Stimulated activated CD4-positive, alpha-beta T cell treated with anti-CD3 and anti-CD28 coated beads, Interleukin-2, amount 100 ng/mL, for 4 hours (primary cell): Measurements from ENCODE around the gene CCDC187.

ENCODE experiments used
- DNase-seq: peaks from one replicate; pipeline ENCODE4 v3.0.0-alpha.2; 2020; ENCODE audit warnings: low read depth

Gene CCDC187

DNA sequence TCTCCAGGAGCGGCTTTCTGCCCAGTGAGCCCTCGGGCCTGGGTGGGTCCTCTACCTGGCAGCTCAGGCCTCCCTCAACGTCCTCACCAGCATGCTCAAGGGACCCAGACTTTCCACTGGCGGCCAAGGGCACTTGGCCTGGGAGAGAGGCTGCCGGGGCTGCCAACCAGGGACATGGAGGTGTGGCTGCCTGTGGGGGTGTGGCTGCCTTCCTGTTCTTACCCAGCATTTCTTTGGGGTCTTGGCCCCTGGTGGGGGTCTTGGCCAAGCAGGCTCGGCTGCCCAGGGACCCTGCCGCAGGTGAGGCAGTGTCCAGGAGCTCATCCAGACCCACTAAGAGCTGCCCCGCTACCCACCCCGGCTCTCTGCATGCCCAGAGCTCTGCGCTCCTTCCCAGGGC lies 51.0 kb downstream of the CCDC187 start:
- DNase-seq: no peak

DNA sequence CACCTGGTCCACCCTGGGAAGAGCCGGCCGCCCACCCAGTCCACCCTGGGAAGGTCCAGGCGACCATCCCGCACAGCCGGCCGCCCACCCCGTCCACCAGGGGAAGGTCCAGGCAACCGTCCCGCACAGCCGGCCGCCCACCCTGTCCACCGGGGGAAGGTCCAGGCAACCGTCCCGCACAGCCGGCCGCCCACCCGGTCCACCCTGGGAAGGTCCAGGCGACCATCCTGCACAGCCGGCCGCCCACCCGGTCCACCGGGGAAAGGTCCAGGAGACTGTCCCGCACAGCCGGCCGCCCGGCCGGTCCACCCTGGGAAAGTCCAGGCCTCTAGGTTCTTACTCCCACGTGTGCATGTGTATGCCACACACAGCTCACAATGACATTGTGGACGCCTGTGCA lies 51.6 kb downstream of the CCDC187 start:
- DNase-seq: no peak

DNA sequence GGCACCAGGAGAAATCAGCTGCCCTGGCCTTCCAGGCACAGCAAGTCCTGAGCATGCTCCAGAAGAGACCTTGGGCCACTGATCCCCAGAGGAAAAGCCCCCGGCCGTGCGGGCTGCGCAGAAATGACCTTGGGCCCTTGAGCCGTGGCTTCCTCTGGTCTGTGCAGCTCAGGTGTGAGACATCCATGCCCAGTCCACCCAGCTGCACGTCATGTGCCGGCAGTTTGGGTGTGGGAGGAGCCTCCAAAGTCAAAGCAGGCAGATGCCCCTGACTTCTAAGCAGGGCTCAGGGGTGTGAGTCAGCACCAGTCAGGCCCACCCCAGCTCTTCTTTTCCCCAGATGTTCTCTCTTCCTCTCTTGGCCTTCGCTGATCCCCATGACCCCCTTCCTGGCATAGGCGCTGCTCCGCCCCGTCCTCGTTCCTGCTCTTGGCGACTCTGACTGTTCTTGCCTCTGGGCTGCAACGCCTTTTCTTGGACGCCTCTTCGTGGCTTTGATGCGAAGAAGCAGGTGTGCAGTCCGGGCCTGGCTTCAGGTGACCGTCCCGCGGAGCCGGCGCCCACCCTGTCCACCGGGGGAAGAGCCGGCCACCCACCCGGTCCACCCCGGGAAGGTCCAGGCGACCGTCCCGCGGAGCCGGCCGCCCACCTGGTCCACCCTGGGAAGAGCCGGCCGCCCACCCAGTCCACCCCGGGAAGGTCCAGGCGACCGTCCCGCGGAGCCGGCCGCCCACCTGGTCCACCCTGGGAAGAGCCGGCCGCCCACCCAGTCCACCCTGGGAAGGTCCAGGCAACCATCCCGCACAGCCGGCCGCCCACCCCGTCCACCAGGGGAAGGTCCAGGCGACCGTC lies 52.4 kb downstream of the CCDC187 start:
- no peak for DNase-seq

DNA sequence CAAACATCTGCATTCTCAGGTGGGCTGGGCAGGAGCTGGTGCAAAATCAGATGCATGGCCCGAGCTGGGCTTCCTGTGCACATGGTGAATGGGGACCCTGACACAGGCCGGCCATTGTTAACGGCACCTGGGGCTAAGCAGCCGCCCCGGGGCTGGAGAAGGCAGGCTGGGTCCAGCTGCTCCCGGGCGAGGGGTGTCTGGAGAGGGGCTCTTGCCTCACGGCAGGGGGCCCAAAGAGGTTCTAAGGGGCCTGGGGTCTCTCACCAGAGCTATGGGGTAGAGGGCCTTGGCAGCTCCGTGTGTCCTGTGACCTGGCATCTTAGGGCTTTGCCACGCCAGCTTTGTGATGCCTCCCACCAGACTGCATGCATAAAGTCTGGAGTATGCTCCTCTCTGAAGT lies 53.2 kb downstream of the CCDC187 start:
- DNase-seq: no peak

DNA sequence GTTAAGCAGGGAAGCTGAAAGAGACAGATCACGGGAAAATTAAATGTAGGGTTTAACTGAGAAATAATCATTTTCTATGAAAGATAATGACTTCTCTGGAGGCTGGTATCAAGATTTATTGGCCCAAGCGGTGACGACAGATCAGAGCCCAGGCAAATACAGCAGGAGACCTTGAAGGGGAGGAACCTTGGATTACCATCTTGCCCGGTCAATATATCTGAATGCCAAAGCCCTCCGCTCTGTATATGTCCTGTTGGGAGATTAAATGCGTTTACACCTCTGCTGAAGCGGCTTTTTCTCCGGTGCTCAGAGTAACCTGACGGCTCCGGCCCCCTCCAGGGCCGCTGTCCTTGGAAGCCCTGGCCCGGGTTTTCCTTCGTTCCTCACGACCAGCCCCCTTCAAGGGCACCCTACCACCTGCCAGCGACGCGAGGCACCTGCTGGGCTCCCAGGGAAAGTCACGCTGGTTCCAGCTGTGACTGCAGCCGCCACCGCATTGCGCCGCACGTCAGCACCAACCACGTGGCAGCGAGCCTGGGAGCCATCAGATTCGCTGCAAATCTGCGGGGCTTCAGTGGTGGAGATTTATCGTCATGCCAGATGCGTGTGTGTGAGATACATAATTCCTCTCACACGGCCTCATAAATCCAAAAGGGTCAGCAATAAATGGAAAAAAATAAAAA lies 53.9 kb downstream of the CCDC187 start:
- no peak for DNase-seq

DNA sequence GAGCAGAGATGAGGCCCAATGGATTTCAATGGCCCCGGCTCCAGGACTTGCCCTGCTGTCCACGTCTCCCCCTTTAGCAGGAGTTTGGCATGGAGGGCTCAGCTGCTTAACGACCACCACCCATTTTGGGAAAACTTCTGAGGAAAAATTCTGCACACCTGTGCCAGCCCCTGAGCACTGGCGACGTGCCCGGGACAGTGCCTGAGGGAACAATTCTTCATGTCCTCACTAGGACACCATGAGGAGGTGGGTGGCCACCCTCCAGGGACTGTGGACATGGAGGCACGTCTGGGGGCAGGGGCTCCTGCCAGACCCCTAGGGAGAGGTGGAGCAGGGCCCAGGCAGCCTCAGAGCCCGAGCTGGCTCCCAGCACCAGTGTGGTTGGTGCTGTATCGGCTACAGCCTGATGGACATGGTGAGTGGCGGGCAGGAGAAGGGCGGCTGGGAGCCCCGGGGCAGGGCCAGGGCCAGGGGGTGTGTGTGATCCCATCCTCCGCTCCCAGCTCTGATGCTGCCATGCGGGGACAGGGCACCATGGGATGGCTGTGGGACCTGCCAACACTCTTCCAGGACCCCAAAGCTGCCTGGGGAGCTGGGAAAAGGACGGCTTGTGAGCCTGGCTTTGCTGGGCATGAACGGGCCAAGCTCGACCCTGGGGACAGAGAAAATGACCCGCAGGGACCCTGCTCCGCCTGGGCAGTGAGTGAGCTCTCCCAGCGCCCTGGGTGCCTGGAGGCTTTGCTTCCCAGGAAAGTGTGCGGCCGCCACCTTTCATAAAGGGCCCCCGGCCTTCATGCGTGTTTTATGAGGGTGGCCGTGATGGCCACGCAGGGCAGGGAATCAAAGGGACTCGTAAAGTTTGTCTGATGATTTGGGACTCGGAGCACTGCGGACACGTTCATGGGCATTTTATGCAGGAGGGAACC lies 54.7 kb downstream of the CCDC187 start:
- no peak for DNase-seq

DNA sequence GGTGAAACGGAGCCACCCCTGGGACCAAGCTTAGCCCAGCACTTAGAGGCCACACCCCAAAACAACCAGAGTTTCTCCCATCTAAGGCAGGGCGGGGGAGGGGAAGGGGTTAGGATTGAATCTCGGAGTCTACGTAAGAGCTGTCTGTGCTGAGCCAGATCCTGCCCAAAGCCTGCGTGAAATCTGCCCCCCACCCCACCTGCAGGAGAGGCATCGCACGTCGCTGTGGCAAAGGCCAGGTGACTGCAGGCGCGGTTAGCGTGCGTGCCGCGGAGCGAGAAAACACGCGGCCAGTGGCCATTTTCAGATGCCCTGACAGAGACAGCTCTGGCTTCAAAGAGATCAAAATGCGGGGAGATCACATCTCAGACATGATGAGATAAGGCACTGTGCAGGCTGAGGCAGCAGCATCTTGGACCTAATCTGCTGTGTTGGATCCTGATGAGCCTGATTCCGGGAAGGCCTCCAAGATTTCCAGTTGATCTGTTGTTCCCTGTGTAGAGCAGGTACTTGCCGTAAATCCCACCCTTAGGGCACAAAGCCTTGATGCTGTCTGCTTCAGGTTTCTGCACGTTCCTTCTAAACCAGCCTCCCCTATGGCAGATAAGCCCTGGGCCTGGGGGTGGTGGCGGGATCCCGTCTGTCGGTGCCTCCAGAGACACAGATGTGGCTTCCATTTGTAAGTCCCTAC lies 55.8 kb downstream of the CCDC187 start:
- DNase-seq: no peak

DNA sequence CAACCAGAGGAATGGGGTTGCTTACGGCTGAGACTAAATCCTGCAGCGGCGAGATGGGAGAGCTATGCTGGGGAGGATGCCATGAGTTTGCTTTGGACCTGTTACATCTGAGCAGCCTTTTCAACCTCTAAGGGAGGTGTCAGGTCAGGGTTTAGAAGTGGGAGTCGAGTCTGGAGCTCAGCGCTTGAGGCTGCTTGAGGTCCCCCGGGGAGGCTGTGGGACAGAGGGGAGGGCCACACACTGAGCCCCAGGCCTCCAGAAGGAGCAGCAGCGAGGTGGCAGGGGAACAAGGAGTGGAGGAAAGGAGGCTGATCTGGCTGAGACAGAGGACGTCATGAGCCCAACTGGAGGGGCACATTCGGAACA lies 56.4 kb downstream of the CCDC187 start:
- no peak for DNase-seq

DNA sequence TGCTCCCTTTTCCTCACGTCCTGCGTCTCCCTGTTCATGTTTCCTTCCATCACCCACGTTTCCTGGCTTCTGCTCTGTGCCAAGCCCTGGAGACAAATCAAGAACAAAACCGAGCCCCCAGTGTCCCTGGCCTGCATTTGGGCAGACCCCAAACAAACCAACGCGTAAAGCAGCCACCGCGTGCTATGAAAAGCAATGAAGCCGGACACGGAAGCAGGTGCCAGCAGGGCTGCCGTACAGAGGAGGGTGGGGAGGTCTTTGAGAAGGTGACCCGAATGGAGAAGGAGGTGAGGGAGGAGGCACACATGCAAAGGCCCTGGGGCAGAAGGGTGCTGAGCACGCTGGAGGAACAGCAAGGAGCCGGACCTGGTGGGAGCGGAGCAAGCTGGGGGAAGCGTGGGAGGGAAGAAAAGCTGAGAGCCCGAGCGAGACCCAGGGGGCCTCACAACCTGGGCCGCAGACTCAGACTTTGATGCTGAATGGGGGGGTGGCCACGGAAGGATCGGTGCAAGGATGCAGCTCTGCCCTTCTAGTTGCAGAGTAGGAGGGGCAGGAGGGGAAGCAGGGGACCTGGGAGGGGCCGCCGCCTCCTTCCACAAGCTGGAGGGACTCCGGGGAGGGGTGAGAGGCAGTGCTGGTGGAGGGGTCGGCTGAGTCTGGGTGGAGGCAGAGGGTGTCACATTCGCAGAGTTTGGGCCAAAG lies 56.9 kb downstream of the CCDC187 start:
- no peak for DNase-seq

DNA sequence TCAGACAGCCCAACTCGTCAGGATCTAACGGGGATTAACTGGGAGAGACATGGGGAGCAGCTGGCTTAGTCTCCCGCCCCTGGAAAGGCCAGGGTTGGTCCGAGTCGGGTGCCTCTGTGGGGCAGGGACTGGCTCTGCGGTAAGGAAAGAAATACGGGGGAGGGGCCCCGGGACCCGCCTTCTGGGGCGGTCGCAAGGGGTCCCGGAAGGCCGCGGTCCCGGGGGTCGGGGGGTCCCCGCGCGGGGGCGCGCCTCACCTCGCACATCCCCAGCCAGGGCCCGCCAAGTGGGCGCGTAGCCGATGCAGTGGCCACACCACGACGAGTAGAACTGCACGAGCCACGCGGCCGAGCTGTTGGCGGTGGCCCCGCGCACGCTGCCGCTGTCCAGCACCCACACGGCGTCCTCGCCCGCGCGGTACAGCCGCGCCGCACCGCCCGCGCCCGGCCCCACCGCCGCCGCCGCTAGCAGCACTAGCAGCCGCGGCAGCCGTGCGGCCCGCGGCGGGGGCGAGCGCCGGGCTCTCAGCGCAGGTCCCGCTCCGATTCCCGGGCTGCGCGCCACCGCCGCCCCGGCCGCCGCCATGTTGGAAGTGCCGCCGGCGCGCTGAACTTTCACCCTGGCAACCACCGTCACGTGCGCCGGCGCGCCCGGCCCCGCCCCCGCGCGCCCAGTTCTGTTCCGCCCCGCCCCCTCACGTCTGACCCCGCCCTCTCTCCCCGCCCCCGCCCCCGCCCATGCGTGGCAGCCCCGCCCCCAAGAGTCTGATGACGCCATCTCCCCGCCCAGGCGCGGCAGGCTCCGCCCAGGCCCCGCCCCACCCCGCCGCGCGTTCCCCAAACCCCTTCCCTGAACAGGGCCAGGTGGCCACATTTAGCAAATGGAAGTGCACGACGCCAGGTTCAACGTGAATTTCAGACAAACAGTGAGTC lies 58.4 kb downstream of the CCDC187 start, which contains the start of gene QSOX2:
TSS of gene QSOX2 (minus strand) at position 594 of the 932 bp plus-strand sequence. CDS start at position 585, 9 bp downstream.
- DNase-seq: peak; percentile 81

DNA sequence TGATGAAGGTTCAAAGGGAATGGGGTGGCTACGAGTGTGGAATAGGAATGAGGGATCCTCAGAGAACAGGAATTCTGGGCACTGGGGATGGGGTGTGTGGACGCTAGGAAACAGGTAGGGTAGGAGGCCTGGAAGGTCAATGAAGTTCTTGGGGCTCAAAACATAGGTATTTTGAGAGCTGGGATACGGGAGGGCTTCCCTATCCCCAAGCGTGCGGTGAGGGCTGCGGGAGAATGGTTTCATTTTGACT lies 59.0 kb downstream of the CCDC187 start:
- DNase-seq: no peak

DNA sequence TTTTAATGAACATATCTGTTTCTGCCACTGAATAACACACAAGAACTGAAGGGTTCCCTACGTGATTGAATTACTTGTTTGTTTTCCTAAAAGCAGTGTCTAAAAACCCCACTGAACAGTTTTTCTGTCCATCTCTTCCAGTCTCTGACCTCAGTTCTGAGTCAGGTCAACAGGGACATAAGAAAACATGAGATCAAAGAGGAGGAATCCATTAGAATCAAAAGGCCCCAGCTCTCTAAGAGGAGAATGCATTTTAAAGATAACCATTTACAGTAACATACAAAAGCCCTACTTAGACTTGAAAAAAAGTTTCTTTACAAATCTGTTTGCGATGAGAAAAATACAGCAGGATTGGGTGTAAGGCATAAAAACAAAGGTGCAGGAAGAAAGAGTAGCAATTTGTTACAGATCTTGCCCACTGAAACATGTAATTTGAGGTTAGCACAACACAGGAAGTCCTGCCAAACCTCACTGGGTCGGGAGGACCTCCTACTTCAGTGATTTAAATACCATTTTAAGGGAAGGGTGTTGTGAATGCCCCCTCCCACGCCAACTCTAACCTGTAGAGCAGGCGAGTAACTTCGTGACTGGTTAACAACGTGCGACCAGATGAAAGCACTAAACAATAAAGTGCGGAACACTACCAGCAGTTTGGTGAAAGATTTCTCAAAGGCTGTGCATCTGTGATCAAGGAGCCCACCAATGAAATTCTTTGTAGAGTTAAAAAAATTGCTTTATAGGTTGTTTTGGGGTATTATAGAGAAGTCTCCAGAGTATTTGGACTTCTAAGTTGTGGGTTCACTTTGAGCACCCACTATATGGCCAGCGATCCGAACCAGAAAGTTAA lies 59.5 kb downstream of the CCDC187 start:
- peak; percentile 75 for DNase-seq

DNA sequence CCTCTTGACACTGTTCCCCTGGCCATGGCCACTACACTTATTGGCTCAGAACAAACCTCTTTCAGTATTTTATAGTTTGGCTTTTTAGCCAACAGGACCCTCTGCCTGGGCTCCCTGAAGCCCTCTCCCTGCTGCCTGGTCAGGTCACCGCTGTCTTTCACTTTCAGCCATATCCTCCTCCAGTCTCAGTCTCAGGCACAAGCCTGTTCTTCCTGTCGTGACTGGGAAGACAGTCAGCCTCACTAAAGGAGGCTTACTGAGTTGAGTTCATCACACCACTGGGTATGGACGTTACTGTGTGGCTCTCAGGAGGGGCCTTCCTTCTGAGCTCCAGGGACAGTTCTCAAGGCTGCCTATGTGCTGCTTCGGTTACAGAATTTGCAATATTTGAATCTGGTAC lies 60.3 kb downstream of the CCDC187 start:
- no peak for DNase-seq

DNA sequence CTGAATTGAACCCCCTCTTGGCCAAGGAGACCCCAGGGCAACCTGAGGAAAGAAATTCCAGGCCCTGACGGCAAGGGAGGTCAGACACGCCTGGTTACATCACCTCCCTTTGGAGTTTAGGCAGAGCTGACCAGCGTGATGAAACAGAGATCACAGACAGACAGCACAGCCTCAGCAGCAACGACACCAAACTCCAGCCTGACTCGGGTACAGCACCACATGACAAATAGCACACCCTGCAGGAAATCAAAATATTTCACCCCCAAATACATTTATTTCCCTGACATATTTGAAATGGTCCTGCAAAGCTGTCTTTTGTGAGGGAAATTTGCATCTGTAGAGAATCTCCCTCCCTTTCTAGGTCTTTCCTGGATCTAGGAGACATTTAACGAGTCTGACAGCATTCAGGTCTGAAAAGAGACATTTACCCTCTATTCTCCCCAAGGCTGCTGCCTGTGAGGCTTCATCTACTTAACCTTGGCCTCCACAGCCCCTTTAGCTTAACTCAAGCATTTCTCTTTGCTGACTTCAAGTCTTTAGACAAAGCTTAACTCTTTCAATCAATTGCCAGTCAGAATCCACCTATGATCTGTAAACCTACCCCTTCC lies 60.9 kb downstream of the CCDC187 start:
- no peak for DNase-seq

DNA sequence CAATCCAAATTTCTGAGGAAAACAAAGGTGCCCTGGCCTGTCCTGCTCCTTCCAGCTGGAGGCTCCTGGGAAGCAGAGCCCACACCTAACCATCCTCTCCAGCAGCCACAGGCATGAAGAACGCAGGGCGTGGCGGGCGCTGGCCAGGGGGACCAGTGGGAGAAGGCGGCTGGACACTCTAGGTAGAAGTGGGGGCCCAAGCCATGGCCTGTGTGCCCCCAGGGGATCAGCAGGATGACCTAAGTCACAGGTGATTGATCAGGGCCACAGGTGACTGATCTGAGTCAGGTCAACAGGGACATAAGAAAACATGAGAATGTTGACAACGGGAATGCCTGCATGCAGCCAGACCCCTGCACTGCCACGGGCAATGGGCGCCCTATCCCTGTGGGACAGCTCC lies 61.6 kb downstream of the CCDC187 start:
- DNase-seq: no peak

DNA sequence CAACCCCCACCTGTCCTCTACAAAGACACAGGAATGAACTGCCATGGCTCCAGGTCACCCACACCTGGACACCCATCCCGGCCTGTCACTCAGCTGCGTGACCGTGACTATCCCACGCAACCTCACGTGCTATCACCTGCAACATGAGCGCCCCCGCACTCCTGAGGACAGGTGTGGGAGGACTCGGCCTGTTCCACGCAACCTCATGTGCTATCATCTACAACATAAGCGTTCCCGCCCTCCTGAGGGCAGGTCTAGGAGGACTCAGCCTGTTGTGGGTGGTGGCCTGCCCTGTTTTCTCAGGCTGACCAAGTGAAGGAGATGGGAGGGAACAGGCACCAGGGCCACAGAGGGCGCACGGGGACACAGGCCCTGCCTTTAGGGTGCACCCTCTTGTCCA lies 62.4 kb downstream of the CCDC187 start:
- DNase-seq: no peak

DNA sequence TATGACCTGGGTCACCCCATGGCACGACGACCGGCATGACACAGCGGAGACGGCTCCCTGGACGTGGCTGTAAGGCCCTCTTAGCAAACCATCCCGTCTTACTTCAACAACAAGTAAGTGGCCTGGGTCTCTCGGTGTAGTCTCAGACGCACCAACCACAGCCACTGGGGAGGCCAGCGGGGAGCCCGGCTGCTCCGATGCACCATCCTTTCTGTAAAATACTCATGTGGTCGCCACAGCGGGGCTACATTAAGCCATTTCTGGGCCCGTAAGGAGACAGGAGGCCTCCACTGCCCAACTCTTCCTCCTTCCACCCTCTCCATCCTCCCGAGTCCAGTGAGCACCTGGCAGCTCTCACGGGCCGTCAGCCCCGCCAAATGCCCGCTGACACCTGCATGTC lies 63.0 kb downstream of the CCDC187 start:
- no peak for DNase-seq

DNA sequence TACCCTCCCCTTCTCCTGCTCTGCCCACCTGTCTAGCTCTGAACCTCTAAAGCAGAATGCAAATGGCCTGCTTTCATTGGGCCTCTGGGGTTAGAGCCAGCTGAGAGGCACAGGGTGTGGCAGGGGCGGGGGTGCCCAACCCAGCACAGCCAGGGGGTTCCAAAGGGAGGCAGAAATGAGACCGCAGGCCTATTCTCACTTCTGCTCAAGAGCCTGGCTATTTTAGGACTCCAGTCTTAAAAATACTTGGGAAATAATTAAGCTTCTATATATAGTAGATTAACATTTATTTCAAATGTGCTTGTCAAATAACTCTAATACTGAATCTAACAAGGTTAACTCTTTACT lies 63.9 kb downstream of the CCDC187 start:
- DNase-seq: no peak
